ENCODE results near the gene PIK3CG. TPM values are rescaled to one million over a fixed set of nuclear protein-coding genes. Genes with fewer than 3 reads are reported as not detected.

Gene PIK3CG
- total and polyA plus RNA-seq, 10 of the 15 experiments (the other 5 are each of a cell fraction or from before 2014, with no cell fraction given): 0.79 to 7.6 (median 5.2) TPM

DNA sequence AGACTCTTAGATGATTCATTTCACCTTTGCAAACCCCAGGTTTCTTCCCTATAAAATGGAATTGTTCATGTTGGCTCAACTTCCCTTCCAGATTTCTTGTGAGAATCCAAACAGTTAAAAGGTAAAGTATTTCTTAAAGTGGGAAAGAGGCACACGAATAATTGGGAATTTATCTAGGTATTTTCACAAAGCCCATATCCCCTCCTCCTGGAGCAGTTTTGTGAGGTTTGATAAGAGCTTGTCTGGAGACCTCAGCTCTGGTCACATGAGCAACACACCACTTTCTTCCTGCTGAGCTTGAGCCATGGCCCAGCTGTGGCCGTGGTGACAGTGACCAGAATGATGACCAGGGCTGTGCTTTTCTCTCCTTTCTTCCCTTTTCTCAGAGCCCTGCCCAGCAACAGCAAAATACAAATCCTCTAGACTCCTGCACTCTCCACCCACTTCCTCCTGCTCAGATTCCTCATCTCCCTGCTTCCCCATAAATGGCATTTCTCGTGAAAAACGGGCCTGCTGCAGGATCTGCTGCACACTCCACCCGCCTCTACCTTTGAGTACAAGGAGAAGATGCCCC, 87.7 kb downstream of the PIK3CG start:
- BruUV-seq (replicated peaks): no TSS peak
- no peak overlapping the region for H3K4me2 ChIP-seq (ENCODE audit: control insufficient read depth, insufficient read depth)
- FAIRE-seq (no peak), DNase-seq (ENCODE audit: low read depth, low spot score) (no peak), ATAC-seq (no peak)
- SMC1A ChIA-PET (ENCODE audit: uncharacterized antibody, unreplicated experiment): no interaction called here
- H3K27me3 ChIP-seq (replicated peaks in 1 of 2; ENCODE audit: control insufficient read depth in 2 of 2, insufficient read depth in 2 of 2, low read length in 1 of 2): peaks cover 3% of the 10 kb centered on the region in 2 experiments; a peak in 2 of 4 replicates
- H3K36me3 ChIP-seq (ENCODE audit: control insufficient read depth in 2 of 2, insufficient read depth in 2 of 2, low read length in 1 of 2): no peaks in the 10 kb centered on the region
- intact Hi-C loops (cut with micrococcal nuclease; ENCODE audit: unreplicated experiment): no loop called here
- H3K9me3 ChIP-seq (replicated peaks; ENCODE audit: control insufficient read depth, insufficient read depth, low read length): no peaks in the 10 kb centered on the region
- H3K9ac ChIP-seq (ENCODE audit: control insufficient read depth, insufficient read depth, low read length): no peak overlapping the region
- H4K20me1 ChIP-seq (ENCODE audit: control insufficient read depth, insufficient read depth): no peaks in the 10 kb centered on the region
- no peaks in the 10 kb centered on the region for H3K4me1 ChIP-seq (ENCODE audit: control insufficient read depth, insufficient read depth, low read length)
- RAD21 ChIA-PET (ENCODE audit: unreplicated experiment): no interaction called here
- POLR2A ChIA-PET: no interaction called here
- H3K4me3 ChIP-seq: no peak overlapping the region
- in situ Hi-C loops (cut with MboI): loop anchor here (5.0 kb wide), 1 partner anchor 195 kb away; no protein-coding TSS in a partner anchor
- no peak overlapping the region for H2AFZ ChIP-seq (ENCODE audit: control insufficient read depth, low read depth, low read length)
- 0% methylated on average over 5 of the region's 5 CpGs for WGBS (ENCODE audit: insufficient coverage, insufficient replicate concordance, low lambda C conversion rate, missing lambda C conversion rate)
- no peaks in the 10 kb centered on the region for H3K79me2 ChIP-seq (ENCODE audit: control insufficient read depth, insufficient read depth, low read length)
- TF ChIP-seq PKNOX1 (IDR thresholded peaks at IDR 0.05): no peak
- no peak for TF ChIP-seq USF1 (IDR thresholded peaks at IDR 0.05; ENCODE audit: borderline replicate concordance, extremely low read length, insufficient read depth, low read depth, low read length)
- no peak for TF ChIP-seq SPI1 (IDR thresholded peaks at IDR 0.05; ENCODE audit: borderline replicate concordance, insufficient read depth, low read depth, low read length)
- TF ChIP-seq MAX (IDR thresholded peaks at IDR 0.05; ENCODE audit: low read depth, low read length): no peak
- TF ChIP-seq EED (IDR thresholded peaks at IDR 0.05; ENCODE audit: low read depth): no peak
- TF ChIP-seq KDM1A (IDR thresholded peaks at IDR 0.05; ENCODE audit: borderline replicate concordance): no peak
- TF ChIP-seq ETV6 (conservative IDR thresholded peaks at IDR 0.05 in 1 of 2, IDR thresholded peaks at IDR 0.05 in 1 of 2; ENCODE audit: borderline replicate concordance in 1 of 2, low read depth in 1 of 2): no peak
- TF ChIP-seq ESRRA (IDR thresholded peaks at IDR 0.05; ENCODE audit: low read length): no peak
- TF ChIP-seq MEF2A (IDR thresholded peaks at IDR 0.05; ENCODE audit: insufficient read depth, low read depth, low read length): no peak
- no peak for TF ChIP-seq CHD1 (IDR thresholded peaks at IDR 0.05; ENCODE audit: low read depth, low read length)
- no peak for TF ChIP-seq IRF5 (IDR thresholded peaks at IDR 0.05; ENCODE audit: borderline replicate concordance)
- no peak for TF ChIP-seq FOS (IDR thresholded peaks at IDR 0.05; ENCODE audit: borderline replicate concordance, extremely low read depth, insufficient read length)
- TF ChIP-seq IKZF2 (IDR thresholded peaks at IDR 0.05): no peak
- TF ChIP-seq SMARCA5 (IDR thresholded peaks at IDR 0.05): no peak
- TF ChIP-seq HCFC1 (IDR thresholded peaks at IDR 0.05; ENCODE audit: low read length): no peak
- no peak for TF ChIP-seq PRDM15 (CRISPR knock-in tag; IDR thresholded peaks at IDR 0.05)
- TF ChIP-seq ZNF217 (IDR thresholded peaks at IDR 0.05): no peak
- CTCF ChIA-PET: no interaction called here
- H3K27ac ChIP-seq (ENCODE audit: control insufficient read depth, insufficient read depth): no peak overlapping the region
